Stimulated activated CD4-positive, alpha-beta T cell treated with anti-CD3 and anti-CD28 coated beads, TNF-alpha, amount 100 ng/mL, for 1 hour (primary cell): ENCODE measurements around the gene MED8.

Experiments
- DNase-seq, 3 donors: peaks; one replicate each; pipeline ENCODE4 v3.0.0-alpha.2; 2020; ENCODE audit warnings: low read depth in 3 of 3, low spot score in 1 of 3

MED8 gene, protein sequence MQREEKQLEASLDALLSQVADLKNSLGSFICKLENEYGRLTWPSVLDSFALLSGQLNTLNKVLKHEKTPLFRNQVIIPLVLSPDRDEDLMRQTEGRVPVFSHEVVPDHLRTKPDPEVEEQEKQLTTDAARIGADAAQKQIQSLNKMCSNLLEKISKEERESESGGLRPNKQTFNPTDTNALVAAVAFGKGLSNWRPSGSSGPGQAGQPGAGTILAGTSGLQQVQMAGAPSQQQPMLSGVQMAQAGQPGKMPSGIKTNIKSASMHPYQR

DNA sequence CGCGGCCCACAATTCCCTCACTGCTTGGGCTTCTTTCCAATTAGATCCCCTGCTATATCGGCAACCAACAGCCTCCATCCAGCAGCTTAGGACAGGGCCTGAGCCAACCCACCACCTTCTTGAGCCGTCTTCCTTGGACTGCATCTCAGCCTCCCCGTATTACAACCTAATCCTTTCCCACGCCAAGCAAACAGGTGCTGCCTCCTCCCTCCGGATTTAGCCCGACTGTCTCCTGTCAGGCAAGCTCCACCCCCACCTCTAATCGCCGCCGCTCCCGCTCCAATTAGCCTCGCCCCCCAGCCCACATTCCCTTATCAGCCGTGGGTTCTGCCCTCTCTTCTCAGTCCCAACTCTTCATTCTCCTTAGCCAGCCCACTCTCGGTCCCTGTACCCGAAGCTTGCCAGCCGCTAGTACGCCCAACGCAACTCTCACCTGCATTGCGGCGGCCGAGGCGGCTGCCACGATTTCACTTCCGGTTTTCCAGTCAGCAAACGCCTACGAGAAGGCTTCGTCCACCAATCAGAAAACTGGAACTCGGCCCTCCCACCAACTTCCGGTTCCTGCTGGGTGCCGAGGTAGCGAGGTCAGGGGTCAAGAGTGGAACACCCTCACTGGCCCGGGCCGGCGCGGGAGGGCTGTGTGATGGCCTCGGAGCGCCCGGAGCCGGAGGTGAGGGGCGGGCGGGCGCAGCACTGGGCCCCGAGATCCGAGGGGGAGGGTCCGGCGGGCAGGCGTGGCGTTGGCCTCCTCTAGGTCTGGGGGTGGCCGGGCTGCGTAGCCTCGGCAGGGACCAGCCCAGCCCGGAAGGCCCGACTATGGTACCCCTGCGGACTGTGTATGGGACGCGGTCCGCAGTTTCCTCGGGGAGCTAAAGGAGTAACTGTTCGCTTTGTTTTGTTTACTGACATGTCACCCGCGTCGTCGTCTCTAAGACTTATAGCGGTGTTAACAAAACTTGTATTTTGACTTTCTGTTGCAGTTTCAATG lies at the start of gene MED8, which contains the start of gene SZT2:
MED8 (minus strand) TSS at position 475 of the 988 bp plus-strand sequence; CDS start at position 439, 36 bp downstream.
SZT2 (plus strand) TSS at position 574 of the 988 bp plus-strand sequence; CDS start at position 644, 70 bp downstream.
- DNase-seq = peak; percentile 82 to 88 (median 85)

DNA sequence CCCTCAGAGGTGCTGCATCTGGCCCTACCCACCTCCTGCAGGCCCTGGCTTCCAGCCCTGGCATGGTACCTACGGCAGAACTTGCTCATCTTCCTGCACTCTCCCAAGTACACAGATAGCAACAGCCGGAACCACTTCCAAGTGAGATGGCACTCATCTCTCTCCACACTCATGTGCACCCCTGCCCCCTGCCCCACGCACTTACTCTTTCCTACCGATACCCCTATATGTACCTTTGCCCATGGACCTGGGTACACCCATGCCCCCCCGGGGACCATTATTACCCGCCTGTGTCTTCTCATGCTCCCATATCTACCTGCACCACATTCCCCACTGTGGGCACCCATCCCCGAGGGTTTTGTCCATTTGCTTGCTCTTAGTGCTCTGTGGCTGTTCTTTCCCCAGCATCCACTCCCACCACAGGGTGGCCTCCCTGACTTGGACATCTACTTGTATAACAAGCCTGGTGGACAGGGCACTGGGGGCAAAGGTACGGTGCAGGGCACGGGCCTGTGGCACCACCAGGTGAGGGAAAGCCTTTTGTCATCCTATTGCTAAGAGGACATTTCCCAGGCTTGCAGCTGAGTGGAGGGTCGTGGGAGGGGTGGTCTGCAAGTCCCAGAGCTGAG lies 49.5 kb upstream of the MED8 start:
- DNase-seq = no peak

DNA sequence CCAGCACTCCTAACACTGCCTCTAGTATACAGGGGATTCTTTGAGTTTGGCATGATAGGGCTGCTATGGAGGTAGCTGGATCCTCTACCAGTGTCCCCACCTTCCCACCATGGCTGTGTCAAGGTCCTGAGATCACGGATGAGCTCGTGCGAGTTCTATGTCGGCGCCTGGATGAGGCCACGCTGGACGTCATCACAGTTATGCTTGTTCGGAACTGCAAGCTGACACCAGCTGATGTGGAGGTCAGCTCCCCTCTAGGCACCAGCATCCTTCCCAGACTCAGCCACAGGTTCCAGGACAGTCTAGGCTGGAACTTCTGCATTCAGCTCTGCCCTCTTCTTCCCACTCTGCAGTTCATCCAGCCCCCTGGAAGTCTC lies 49.0 kb upstream of the MED8 start:
- no peak for DNase-seq

DNA sequence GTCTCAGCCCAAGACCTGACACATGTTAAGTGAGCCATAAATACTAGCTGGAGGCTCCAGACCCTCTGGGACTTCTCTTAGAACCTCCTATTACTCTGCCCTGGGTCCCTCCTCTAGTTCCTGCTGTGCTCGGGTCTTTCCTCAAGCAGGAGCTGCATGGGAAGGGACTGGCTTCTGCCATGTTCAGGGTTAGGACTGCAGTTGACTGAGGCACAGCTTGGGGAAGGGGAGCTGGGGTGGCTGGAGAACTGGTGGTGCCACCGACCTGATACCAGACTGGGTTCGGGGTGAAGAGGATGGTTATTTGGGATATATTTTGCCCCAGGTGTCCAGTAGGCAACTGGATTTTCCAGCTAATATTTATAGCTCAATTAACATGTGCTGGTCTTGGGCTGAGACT lies 48.4 kb upstream of the MED8 start:
- DNase-seq = no peak

DNA sequence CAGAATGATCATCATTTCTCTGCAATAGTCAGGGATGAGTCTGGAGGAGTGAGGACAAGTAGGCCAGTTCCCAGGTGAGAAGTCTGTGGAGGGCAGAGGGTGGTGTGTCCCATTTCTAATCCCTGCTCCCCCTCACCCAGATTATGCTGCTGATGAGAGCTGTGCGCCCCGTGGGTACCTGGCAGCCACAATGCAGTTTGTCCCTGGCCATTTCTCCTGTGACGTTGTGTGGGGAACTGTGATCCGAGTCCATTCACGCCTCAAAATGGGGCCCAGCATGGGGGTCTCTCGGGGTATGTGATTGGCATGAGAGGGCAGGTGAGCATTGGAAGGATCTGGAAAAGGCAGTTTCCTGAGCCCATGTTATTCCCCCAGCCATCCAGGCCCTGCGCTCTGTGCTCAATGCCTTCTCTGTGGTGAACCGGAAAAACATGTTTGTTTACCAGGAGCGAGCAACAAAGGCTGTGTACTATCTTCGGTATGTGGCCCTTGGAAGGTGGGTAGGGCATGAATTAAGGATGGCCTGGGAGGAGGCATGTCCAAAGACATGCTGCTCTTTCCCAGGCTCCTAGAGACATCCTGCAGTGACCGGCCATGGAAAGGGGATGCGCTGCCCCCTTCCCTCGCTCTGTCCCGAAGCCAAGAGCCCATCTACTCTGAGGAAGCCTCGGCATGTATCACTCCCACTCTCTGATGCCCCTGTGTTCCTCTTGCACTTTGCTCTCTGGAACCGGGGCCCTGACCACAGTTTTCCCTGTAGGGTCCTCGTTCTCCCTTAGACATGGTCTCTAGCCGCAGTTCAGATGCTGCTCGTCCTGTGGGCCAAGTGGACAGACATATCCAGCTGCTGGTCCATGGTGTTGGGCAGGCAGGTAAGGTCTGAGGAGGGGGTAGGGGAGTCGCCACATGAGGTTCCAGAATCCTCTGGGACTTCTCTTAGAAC lies 47.7 kb upstream of the MED8 start:
- no peak for DNase-seq

DNA sequence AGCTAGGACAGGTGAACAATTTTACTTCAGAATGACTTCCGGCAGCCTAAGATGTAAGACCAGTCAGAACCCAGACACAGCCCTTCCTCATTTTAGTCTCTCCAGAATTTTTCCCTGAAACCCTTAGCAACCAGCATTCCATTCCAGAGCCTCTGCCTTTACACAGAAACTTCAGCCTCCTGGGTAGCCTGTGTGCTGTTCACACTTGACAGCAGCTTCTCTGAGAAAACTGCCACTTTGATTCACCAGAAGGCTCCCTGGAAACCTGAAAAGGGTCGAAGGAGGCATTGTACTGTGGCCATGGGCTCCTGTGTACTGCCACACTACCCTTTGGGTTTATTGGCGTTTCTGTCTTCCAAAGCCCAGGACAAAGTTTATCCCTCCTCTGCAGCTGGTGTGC lies 46.8 kb upstream of the MED8 start:
- no peak for DNase-seq

DNA sequence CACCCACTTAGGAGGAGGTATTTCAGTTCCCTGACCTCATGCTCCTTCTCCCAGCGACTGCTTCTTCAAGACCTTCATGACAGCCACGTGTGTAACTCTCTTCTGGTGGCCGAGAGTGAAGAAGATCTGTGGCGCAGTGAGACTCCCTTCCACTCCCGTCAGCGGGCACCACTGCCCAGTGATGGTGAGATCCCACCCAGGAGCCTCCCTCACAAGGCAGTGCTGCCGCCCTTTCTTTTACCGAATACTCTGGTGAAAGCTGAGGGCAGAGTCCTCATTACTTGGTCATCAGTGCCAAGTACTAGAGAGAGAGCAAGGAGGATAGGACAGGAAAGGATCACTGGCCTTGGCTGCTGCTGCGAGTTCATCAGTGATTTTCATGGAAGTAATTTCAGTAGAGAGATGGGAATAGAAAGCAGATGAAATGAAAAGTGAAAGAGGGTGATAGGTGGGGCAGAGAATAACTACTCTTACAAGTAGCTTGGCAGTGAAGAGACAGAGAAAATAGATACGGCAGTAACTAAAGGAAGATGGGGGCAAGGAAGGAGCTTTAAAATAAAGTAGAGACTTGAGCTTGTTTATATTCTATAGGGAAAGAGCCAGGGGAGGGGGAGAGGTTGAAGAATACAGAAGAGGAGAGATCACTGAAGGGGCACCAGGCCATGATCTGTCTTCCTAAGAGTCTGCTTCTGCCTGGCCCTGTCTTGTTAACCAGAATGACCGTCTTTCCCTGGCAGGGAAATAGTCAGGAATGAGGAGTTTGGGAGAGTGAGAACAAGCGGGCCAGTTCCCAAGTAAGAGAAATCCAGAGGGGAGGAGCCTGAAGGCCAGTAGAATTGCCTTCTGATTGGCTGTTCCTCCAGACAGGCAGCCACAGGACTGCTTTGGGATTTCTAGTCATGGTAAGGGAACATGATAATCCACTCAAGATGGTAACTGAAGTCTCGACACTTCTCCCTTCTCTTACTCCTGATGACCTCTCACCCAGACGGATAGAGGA lies 45.8 kb upstream of the MED8 start:
- no peak for DNase-seq

DNA sequence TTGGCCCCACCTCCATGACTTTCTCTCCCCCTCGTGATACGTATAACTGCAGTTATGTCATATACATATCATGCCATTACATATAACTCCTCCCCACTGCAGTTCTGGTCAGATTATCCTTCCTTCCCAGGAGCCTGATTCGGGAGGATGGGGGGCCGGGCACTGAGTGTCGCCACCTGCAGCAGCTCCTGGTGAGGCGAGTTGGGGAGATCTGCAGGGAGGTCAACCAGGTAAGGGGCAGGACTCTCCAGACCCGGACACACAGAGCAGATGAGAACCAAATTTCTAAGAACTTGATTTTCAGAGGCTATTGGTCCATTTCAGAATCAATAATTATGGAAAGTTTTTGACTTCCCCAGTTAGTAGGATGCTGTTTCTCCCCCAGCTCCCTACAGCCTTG lies 44.7 kb upstream of the MED8 start:
- DNase-seq = no peak

DNA sequence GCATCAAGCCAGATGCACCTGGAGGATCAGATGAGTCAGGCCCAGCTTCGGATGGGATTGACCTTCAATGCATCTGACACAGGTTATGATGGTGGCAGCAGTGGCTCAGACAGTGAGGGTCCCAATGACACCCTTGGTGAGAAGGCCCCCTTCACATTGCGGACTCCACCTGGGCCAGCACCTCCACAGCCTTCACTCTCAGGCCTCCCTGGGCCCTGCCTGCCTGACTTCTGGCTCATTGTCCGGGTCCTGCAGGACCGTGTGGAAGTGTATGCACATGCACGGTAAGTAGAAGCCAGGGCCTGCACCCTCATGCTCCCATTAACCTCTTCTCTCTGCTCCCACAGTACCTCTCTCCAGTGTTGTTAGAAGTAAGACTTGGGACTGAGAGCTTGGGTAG lies 43.3 kb upstream of the MED8 start:
- DNase-seq = no peak

DNA sequence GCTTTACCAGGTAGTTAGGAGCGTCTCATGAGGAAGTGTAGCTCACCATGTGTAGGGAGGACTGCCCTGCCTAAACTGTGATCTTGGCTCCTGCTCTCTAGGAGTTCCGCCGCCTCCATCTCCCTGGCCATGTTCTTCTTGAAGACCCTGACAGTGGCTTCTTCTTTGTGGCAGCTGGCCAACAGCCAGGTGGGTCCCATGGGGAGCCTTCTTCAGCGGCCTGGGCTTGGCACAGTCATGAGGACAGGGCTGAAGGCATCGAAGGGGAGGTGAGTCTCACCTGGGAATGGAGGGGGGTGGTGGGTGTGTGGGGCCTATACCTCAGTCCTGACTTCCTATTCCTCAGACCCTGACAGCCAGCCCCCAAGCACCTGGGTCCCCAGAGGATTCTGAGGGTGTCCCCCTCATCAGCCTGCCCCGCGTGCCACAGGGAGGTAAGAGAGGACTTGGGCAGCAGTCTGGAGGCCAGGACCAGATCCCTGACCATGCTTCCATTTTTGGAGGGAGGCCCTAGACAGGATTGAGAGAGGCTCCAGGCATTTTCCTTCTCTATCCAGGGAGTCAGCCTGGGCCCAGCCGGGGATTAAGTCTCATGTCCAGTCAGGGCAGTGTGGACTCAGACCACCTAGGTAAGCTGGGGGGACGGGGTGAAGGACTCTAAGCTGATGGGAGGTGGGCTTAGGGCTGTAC lies 42.7 kb upstream of the MED8 start:
- no peak for DNase-seq

DNA sequence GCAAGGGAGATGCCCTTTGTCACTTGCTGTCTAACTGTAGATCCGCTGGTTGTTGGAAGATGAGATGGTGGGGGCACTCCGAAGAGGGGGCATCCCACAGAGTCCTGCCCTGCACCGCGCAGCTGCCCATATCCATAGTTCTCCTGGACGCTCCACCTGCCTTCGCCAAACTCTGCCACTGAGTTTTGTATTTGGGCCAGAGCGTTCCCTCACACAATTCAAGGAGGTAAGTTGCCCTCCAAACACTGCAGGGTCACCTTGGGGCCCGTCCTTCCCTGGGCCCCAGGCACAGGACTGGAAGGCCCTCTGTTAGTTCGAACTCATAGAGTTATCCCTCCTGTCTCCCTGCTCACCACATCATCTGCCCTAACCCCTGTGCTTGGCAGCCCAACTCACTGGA lies 42.1 kb upstream of the MED8 start:
- no peak for DNase-seq

DNA sequence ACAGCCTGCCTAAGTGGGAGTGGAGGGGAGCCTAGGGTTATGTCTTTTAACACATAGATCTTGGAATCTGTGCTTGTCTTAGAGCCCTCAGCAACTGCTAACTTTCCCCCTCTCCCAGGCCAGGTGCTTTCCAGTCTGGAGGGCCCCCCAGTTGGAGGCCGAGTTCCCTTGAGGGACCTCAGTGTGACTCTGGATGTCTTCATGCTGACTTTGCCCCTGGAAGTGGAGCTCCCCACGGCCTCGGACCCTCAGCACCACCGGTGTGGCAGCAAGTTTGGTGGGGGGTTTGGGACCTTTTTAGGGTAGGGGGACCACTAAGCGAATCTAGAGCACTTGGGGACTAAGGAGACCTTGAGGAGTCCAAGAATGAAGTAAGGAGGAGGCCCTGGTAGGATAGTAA lies 41.2 kb upstream of the MED8 start:
- no peak for DNase-seq

DNA sequence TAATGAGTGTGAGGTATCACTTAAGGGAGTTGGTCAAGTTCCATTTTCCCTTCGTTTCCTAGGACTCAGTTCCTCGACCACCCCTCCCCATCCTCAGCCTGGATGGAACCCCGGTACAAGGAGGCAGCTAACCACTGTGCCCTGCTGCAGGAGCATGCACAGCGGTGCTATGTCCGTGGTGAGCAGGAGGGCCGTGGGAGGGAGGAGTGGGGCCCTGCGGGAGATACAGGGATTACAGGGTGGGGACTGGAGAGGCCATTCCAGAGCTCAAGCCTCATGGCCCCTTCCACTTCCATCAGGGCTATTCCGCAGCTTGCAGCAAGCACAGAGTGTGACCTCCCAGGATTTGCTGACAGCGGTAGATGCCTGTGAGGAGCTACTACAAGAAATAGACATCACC lies 38.3 kb upstream of the MED8 start:
- DNase-seq = no peak

DNA sequence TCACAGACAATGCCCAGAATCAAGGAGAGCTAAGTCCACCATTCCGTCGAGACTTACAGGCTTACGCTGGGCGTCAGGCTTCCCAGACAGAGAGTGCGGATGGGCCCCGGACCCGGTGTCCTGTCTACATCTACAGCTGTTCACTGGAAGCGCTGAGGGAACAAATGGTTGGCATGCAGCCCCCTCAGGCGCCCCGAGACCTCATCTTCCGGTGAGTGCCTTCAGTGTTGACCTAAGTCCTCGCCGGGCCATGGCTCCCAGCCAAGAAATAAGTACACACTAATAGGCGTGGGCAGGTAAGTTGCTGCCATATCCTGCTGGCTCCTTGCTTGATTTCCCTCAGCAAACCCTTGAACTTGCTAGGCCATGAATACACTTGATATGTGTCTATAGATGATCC lies 37.9 kb upstream of the MED8 start:
- DNase-seq = no peak

DNA sequence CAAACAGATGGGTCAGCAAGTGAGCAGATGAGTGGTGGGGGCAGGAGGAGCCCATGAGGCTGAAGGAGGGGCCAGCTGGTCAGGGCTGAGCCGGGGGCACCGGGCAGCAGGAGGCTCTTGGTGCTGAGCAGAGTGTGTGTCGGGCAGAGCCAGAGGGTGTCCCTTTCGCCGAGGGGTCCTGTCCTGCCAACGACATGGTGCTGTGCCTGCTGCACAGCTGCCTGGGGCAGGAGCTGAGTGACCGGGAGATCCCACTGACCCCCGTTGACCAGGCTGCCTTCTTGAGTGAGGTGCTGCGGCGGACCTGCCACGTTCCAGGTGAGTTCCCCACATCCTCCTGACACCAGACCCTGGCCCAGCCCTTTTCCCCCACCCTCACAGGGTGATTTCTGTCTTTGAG lies 36.6 kb upstream of the MED8 start:
- no peak for DNase-seq

DNA sequence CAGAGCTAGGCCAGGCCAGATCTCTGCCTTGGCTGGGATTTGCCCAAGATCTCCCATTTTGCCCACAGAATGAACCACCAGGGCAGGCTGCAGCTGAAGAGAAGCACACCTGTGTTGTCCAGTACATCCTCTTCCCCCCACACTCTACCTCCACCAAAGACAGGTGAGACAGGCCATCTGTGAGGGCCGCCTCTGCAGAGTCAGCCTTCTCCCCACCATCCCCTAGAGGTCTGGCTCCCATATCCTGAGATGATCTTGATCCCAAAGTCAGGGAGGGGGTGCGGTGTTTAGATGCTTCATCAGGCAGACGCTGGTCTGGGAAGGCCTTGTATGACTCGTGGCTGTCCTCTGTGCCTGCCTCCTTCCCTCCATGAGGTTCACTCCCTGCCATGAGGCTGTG lies 35.4 kb upstream of the MED8 start:
- no peak for DNase-seq

DNA sequence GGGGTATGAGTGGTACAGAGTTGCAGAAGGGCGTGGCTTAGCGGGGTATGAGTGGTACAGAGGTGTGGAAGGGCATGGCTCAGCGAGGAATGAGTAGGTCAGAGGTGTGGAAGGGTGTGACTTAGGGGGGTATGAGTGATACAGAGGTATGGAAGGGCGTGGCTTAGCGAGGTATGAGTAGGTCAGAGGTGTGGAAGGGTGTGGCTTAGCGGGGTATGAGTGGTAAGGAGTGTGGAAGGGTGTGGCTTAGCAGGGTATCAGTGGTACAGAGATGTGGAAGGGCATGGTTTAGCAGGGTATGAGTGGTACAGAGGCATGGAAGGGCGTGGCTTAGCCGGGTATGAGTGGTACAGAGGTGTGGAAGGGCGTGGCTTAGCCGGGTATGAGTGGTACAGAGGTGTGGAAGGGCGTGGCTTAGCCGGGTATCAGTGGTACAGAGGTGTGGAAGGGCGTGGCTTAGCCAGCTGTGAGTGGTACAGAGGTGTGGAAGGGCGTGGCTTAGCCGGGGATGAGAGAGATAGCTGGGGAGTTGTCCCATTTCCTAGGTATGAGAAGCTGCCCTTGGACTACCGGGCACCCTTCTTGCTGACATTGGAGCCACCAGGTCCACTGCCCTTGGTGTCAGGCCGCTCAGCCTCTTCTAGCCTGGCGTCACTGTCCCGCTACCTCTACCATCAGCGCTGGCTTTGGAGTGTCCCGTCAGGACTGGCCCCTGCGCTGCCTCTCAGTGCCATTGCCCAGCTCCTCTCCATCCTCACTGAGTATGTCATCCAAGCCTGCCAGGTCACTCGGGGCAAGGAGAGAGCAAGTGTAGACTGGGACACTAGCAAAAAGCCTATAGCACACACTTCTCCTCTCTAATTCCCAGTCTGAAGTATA lies 34.3 kb upstream of the MED8 start:
- DNase-seq = no peak
